Adipose tissue (tissue), 3 donors: Measurements from ENCODE around the gene SDHA. TPM values are rescaled to one million over a fixed set of nuclear protein-coding genes. Genes with fewer than 3 reads are reported as not detected.
"Not testable (repeated sequence)": the region's sequence is repeated elsewhere in the genome, so short reads cannot be mapped to it uniquely, and the experiment has no call there.

ENCODE experiments used
- H3K27ac ChIP-seq: one replicate; pipeline ENCODE4 v1.5.1; 2013; ENCODE audit warnings: low read depth, low read length
- WGBS, 3 donors: extraction: QIAGEN DNeasy Blood & Tissue Kit; methylation state at CpG; one replicate each; pipeline ENCODE4 v1.1.7; 2013; 5-methylcytosine and 5-hydroxymethylcytosine counted together
- polyA plus RNA-seq, 3 donors: library from polyadenylated mRNA; stranded (reverse); fragments of 200-250 nt; gene quantifications; one replicate each; pipeline ENCODE4 v1.2.3, GENCODE V29; 2013
- donor health status: healthy with polysubstance abuse.
- donor health status: Bipolar disorder and iron deficiency.
- donor health status: healthy.

The SDHA gene
- polyA plus RNA-seq, 3 donors, result 64.9 to 146 (median 108) TPM

- WGBS, 3 donors, result 92% methylated on average over 36 of the region's 36 CpGs
These were observed 23.4 kb upstream of the SDHA start for GRCh38 chr5:194603-195209.

GRCh38 chr5:195401-196160 is 22.5 kb upstream of the SDHA start:
- WGBS, 3 donors, result 78 to 82% (median 81%) methylated on average over 33 of the region's 33 CpGs
- no peak overlapping the region for H3K27ac ChIP-seq

More at GRCh38 chr5:194603-195209, 23.4 kb upstream of the SDHA start:
- no peak overlapping the region for H3K27ac ChIP-seq

GRCh38 chr5:196350-196749 is 21.8 kb upstream of the SDHA start:
- WGBS, 3 donors, result 77 to 91% (median 78%) methylated on average over 7 to 9 of the region's 10 CpGs
- no peak overlapping the region for H3K27ac ChIP-seq

GRCh38 chr5:197031-197430 is 21.1 kb upstream of the SDHA start:
- WGBS, 3 donors, result 53 to 61% (median 60%) methylated on average over 18 of the region's 18 CpGs
- not testable (repeated sequence) for H3K27ac ChIP-seq

GRCh38 chr5:197892-198489 is 20.1 kb upstream of the SDHA start:
- 82 to 87% (median 86%) methylated on average over 12 of the region's 12 CpGs for WGBS, 3 donors
- H3K27ac ChIP-seq, result no peak overlapping the region

GRCh38 chr5:198516-199196 is 19.5 kb upstream of the SDHA start:
- 95 to 97% (median 97%) methylated on average over 21 of the region's 21 CpGs for WGBS, 3 donors
- H3K27ac ChIP-seq, result no peak overlapping the region

- no peak overlapping the region for H3K27ac ChIP-seq
- WGBS, 3 donors, result 93 to 97% (median 96%) methylated on average over 16 of the region's 16 CpGs
These were observed 18.7 kb upstream of the SDHA start for GRCh38 chr5:199197-199949.

- H3K27ac ChIP-seq, result no peak overlapping the region
- 85 to 92% (median 91%) methylated on average over 23 of the region's 23 CpGs for WGBS, 3 donors
These were observed 18.0 kb upstream of the SDHA start for GRCh38 chr5:199950-200645.

- 53 to 64% (median 62%) methylated on average over 4 of the region's 4 CpGs for WGBS, 3 donors
- no peak overlapping the region for H3K27ac ChIP-seq
These were observed 17.1 kb upstream of the SDHA start for GRCh38 chr5:200985-201384.

GRCh38 chr5:201672-202071 is 16.4 kb upstream of the SDHA start:
- WGBS, 3 donors, result 85 to 95% (median 92%) methylated on average over 8 of the region's 8 CpGs
- H3K27ac ChIP-seq, result no peak overlapping the region

- no peak overlapping the region for H3K27ac ChIP-seq
- WGBS, 3 donors, result 90 to 93% (median 92%) methylated on average over 26 of the region's 26 CpGs
These were observed 14.7 kb upstream of the SDHA start for GRCh38 chr5:203246-203930.

GRCh38 chr5:204001-204400 is 14.1 kb upstream of the SDHA start:
- 79 to 93% (median 83%) methylated on average over 6 of the region's 6 CpGs for WGBS, 3 donors
- no peak overlapping the region for H3K27ac ChIP-seq

GRCh38 chr5:204462-204861 is 13.7 kb upstream of the SDHA start:
- no peak overlapping the region for H3K27ac ChIP-seq

GRCh38 chr5:204966-205670 is 13.0 kb upstream of the SDHA start:
- H3K27ac ChIP-seq, result no peak overlapping the region
- 92 to 96% (median 94%) methylated on average over 30 of the region's 30 CpGs for whole genome bisulfite sequencing, 3 donors

- WGBS, 3 donors, result 58 to 80% (median 64%) methylated on average over 11 of the region's 11 CpGs
These were observed 11.7 kb upstream of the SDHA start for GRCh38 chr5:206406-206805.

GRCh38 chr5:206927-207536 is 11.1 kb upstream of the SDHA start:
- no peak overlapping the region for H3K27ac ChIP-seq
- 73 to 82% (median 79%) methylated on average over 8 of the region's 8 CpGs for WGBS, 3 donors

More at GRCh38 chr5:206406-206805, 11.7 kb upstream of the SDHA start:
- H3K27ac ChIP-seq, result no peak overlapping the region
